Right cardiac atrium (tissue), 5 donors: ENCODE results near the gene PKNOX2. TPM values are rescaled to one million over a fixed set of nuclear protein-coding genes. Genes with fewer than 3 reads are reported as not detected.

Source experiments
- ATAC-seq, 2 donors: fragments of 200-7000 bp; cut with Tn5 transposase; one replicate each; pipeline versions ENCODE4 v1.8.0 to v1.9.1; 2020; ENCODE audit warnings: moderate library complexity in 2 of 2, mild to moderate bottlenecking in 1 of 2
- DNase-seq, 3 donors: peaks; one replicate each; pipeline ENCODE4 v3.0.0-alpha.2; 2020
- H3K27ac ChIP-seq: one replicate; pipeline ENCODE4 v1.5.1; 2013; ENCODE audit warnings: mild to moderate bottlenecking, low read length, control low read depth, moderate library complexity
- H3K27me3 ChIP-seq: one replicate; pipeline ENCODE4 v1.6.1; 2013; ENCODE audit not compliant: control insufficient read depth, insufficient read depth
- H3K4me1 ChIP-seq: one replicate; pipeline ENCODE4 v1.6.1; 2013; ENCODE audit warnings: low read length; ENCODE audit not compliant: control insufficient read depth, insufficient read depth
- H3K4me3 ChIP-seq: one replicate; pipeline ENCODE4 v1.5.1; 2013; ENCODE audit warnings: low read length, control low read depth
- H3K9me3 ChIP-seq: one replicate; pipeline ENCODE4 v1.6.1; 2013; ENCODE audit warnings: low read length; ENCODE audit not compliant: control insufficient read depth
- WGBS: extraction: QIAGEN DNeasy Blood & Tissue Kit; methylation state at CpG from one replicate; pipeline ENCODE4 v1.1.7; 2013; 5-methylcytosine and 5-hydroxymethylcytosine counted together
- intact Hi-C, 4 donors: fragments of 100-400 bp; cut with DNase I; formaldehyde crosslinking; loops; one replicate each; pipeline versions ENCODE4 v1.11.0 to v1.14.0; 2022 to 2023
- polyA plus RNA-seq: library from polyadenylated mRNA; stranded (reverse); fragments of 200-250 nt; gene quantifications from one replicate; pipeline ENCODE4 v1.2.3, GENCODE V29; 2013
- total RNA-seq, 4 donors: library from RNA; stranded (reverse); fragmentation: NEBNext Ultra II Directional; extraction: Animal tissue kit (Norgen Biotek cat#: 25700); gene quantifications; one replicate each; pipeline ENCODE4 v1.2.1, GENCODE V29; 2021
- donor health status: healthy with polysubstance abuse.
- donor health status: DM: no; HTN: yes; CAD: no.
- donor health status: DM: no; HTN: no; CAD: no.
- donor health status: DM: no; HTN: yes; CAD: no; lungs with severe emphysema.
- donor health status: DM: yes; HTN: yes; CAD: no.

Gene PKNOX2
- total and polyA plus RNA-seq, 5 donors = 8.1 to 20.2 (median 17.6) TPM

DNA sequence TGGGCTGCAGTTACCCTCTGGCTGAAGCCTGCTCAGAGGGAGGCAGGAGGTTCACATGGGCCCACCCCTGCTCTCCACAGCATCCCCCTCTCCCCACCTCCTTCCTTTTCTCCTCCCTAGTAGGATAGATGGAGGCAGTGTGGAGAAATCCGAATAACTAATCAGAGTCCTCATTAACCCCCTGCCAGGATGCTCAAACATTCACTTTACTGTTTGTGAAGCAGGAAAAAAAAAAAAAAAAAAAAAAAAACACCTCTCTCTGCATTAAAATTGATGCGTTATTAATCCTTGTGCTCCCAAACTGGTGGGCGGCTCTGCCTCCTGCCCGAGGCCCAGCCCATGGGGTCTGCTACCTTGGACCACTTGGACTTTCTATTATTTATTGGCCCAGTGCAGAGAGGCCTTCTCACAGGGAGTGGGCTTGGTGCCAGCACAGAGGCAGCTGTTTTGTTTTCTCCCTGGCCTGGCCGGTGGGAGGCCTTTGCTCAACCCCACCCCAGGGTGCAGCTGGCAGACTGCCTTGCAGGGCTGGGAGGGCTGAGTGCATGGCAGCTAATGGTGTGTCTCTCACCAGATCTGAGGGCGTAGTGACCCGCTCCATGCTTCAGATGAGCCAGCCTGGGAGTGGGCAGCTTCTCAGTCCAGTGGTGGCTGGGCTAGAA is 150.7 kb downstream of the PKNOX2 start:
- Histone ChIP-seq H3K4me3 (no peak overlapping the region), H3K9me3 (no peaks in the 10 kb centered on the region), H3K4me1 (peaks cover 6% of the 10 kb centered on the region), H3K27me3 (no peaks in the 10 kb centered on the region), H3K27ac (no peak overlapping the region)
- DNase-seq = peak; percentile 78 to 87 (median 85)
- peak; percentile 49 to 65 for ATAC-seq
- intact Hi-C loops = no loop called here
- 49% methylated on average over 7 of the region's 7 CpGs for WGBS

DNA sequence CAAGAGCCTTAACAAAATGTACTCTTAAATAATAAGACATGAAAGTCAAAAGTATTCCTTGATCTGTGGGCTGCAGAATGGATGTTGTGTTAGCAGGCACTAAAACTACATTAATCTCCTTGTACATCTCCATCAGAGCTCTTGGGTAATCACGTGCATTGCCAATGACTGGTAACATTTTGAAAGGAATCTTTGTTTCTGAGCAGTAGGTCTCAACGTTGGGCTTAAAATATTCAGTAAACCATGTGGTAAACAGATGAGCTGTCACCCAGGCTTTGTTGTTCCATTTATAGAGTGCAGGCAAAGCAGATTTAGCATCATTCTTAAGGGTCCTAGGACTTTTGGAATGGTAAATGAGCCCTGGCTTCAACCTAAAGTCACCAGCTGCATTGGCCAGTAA is 152.9 kb downstream of the PKNOX2 start:
- ATAC-seq = no peak
- 86% methylated on average over 2 of the region's 2 CpGs for WGBS

DNA sequence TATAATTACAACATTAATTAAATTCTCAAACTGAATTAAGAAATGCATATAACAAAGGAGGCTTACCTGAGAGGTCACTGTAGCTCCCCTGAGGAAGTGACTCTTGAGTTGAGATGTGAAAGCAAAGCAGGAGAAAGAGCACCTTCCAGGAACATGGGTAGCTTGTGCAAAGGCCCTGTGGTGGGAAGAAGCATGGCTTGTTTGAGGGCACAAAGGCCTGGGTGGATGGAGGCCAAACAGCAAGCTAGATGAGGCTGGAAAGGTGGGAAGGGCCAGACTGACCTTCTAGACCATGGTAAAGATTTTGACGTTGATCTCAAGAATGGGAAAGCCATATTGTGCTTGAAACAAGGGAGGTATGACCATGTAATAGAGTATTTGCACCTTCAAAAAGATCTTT is 155.1 kb downstream of the PKNOX2 start:
- WGBS = 79% methylated on average over 1 of the region's 1 CpG
- intact Hi-C loops = no loop called here

More for the DNA sequence above, 152.9 kb downstream of the PKNOX2 start:
- Histone ChIP-seq H3K27me3 (no peaks in the 10 kb centered on the region), H3K9me3 (no peaks in the 10 kb centered on the region), H3K27ac (no peak overlapping the region), H3K4me3 (no peak overlapping the region), H3K4me1 (peaks cover 6% of the 10 kb centered on the region)
- intact Hi-C loops = no loop called here
- no peak for DNase-seq

DNA sequence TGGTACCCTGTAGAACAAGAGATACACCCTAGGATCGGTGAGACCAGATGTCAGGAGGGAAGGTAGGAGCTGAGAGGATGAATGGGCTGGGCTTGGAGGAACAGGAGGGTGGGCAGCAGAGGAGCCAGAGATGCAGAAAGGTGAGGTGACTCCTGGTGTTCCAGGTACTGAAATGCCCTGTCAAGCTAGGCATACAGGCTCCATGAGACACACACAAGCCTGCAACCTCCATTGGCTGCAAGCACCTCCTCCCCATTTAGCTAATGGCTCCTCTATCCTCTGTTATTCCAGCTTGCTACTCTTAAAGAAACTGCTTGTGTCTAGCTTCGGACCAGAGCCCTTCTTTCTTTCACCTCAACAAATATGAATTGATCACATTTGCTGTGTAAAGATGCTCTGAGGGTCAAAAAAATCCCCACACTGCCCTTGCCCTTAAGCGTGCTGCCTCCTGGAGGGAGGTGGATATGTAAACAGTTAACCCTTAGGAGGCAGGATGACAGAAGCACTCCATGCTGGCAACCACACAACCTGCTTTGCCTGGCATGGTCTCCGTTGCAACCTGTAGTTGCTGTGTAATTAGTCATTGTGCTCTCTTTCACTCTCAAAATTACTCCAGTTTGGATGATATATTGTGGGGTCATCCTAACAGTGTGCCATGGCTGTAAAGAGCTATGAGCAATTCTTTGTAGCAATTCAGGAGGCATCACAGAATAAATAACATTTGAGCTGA is 156.0 kb downstream of the PKNOX2 start:
- no peak overlapping the region for H3K27ac ChIP-seq
- peaks cover 4% of the 10 kb centered on the region for H3K4me1 ChIP-seq
- DNase-seq = no peak
- no peaks in the 10 kb centered on the region for H3K27me3 ChIP-seq
- H3K9me3 ChIP-seq = no peaks in the 10 kb centered on the region
- 80% methylated on average over 4 of the region's 4 CpGs for whole genome bisulfite sequencing
- no peak for ATAC-seq
- intact Hi-C loops = no loop called here
- H3K4me3 ChIP-seq = no peak overlapping the region

More for the DNA sequence above, 155.1 kb downstream of the PKNOX2 start:
- DNase-seq (no peak), ATAC-seq (no peak)
- H3K27ac ChIP-seq = no peak overlapping the region
- H3K4me1 ChIP-seq = peaks cover 6% of the 10 kb centered on the region
- no peaks in the 10 kb centered on the region for H3K27me3 ChIP-seq
- no peaks in the 10 kb centered on the region for H3K9me3 ChIP-seq
- H3K4me3 ChIP-seq = no peak overlapping the region

DNA sequence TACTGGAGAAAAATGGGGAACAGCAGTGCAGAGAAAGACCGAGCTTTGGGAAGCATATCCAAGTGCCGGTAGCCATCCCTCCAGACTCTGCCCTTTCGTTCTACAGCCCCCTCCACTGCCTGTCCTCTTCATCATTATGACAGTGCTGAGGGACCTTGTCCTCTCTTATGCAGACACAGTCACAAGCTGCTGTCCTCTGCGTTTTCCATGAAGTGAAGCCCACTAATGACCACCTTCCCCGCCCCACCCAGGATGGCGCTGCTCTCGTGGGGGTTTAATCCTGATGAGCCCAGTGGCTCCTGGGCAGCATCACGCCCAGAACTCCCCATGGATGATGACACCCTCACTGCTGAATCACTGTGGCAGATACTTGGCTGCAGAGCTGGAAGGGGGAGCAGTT is 157.7 kb downstream of the PKNOX2 start:
- 90% methylated on average over 8 of the region's 8 CpGs for WGBS
- Histone ChIP-seq H3K9me3 (no peaks in the 10 kb centered on the region), H3K4me1 (no peaks in the 10 kb centered on the region), H3K27me3 (no peaks in the 10 kb centered on the region), H3K4me3 (no peak overlapping the region), H3K27ac (no peak overlapping the region)
- DNase-seq (no peak), ATAC-seq (no peak)
- intact Hi-C loops = no loop called here

DNA sequence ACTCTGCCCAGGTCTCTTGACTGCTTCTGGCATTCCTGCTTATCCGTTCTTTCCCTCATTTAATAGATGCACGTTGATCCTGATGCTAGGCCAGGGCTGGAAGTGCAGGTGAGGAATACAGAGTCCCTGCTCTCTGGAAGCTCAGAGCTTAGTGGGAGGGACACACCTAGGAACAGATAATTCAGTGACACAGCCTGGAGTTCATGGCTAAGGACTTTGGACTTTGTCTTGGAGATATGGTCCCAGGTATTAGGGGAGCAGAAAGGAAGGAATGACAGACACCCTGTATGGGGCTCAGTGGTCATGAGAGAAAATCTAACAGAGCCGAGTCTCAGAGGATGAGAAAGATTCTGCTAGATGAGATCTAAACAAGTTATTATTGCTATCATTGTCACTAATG is 160.6 kb downstream of the PKNOX2 start:
- H3K27me3 ChIP-seq = no peaks in the 10 kb centered on the region
- no peak for DNase-seq
- WGBS = 88% methylated on average over 3 of the region's 3 CpGs
- no peak overlapping the region for H3K4me3 ChIP-seq
- no peak overlapping the region for H3K27ac ChIP-seq
- H3K9me3 ChIP-seq = no peaks in the 10 kb centered on the region
- no peak for ATAC-seq
- intact Hi-C loops = no loop called here
- H3K4me1 ChIP-seq = no peaks in the 10 kb centered on the region

DNA sequence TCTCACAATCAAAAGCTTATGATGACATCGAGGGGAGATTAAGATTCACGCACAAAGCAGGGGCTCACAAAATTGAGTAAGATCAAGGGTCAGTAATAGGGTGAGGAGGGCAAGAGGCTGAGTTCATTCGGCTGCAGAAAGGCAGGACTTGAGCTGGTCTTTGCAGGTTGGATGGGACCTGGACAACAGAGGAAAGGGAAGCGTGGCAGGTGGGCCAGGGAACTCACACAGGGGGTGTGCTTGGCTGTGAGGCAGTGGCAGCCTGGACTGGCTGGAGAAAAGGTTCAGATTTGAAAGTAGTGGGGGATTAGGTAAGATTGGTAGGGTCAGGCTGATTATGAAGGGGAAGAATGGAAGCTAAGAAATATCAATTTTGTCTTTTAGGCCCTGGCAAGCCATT is 161.6 kb downstream of the PKNOX2 start:
- H3K27ac ChIP-seq = no peak overlapping the region
- ATAC-seq (no peak), DNase-seq (no peak)
- H3K27me3 ChIP-seq = no peaks in the 10 kb centered on the region
- no peak overlapping the region for H3K4me3 ChIP-seq
- H3K4me1 ChIP-seq = no peaks in the 10 kb centered on the region
- H3K9me3 ChIP-seq = no peaks in the 10 kb centered on the region
- intact Hi-C loops = no loop called here
- WGBS = 95% methylated on average over 4 of the region's 4 CpGs

DNA sequence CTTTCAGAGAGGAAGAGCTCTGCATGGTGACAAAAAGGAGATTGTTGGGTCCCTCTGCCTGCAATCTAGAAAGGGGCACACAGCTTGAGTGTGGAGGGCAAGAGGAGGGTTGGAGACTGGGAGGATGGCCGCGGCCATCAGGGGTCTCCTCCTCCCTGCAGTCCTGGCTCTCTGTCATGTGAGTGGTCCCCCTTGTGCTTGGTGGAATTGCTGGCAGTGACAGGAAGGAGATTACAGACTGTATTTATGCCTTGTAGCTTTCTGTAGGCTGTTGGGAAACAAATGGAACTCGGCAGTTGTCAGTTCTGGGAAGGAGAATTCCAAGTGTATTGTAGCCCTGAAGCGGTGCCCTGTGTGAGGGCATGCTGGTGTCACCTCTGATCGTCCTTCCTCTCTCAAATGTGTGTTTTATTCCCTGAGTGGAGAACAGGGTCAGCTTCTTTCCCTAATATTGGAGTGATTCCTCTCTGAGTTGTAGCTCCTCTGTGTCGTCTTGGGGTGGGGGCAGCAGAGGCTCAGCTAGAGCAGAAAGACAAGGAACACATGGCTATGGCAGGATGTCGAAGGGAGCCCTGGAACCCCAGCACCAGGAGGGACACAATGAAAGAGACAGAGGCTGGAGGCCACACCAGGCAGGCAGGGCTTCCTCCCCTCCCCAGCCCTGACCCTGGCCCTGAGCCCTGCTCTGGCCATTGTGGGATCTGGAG is 163.1 kb downstream of the PKNOX2 start:
- intact Hi-C loops = no loop called here
- no peak for ATAC-seq
- no peak for DNase-seq
- H3K4me3 ChIP-seq = no peak overlapping the region
- H3K4me1 ChIP-seq = no peaks in the 10 kb centered on the region
- no peaks in the 10 kb centered on the region for H3K9me3 ChIP-seq
- 61% methylated on average over 7 of the region's 7 CpGs for WGBS
- no peaks in the 10 kb centered on the region for H3K27me3 ChIP-seq
- H3K27ac ChIP-seq = no peak overlapping the region

DNA sequence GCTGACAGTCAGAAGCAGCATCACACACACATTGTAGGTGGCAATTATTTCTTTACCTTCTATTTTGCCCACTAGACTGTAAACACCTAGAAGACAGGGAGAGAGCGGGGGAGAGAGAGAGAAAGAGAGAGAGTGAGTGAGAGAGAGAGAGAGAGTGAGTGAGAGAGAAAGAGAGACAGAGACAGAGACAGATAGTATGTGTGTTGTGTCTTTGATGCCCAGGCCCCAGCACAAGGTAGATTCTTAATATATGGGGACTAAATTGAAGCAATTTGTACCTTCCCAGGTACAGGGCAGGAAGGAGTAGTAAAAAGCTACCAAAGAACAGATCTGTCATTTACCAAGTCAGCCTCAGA is 163.7 kb downstream of the PKNOX2 start:
- Histone ChIP-seq H3K27ac (no peak overlapping the region), H3K9me3 (no peaks in the 10 kb centered on the region), H3K4me1 (no peaks in the 10 kb centered on the region), H3K4me3 (no peak overlapping the region), H3K27me3 (no peaks in the 10 kb centered on the region)
- intact Hi-C loops = no loop called here
- 100% methylated on average over 1 of the region's 1 CpG for WGBS
- no peak for DNase-seq
- ATAC-seq = no peak

DNA sequence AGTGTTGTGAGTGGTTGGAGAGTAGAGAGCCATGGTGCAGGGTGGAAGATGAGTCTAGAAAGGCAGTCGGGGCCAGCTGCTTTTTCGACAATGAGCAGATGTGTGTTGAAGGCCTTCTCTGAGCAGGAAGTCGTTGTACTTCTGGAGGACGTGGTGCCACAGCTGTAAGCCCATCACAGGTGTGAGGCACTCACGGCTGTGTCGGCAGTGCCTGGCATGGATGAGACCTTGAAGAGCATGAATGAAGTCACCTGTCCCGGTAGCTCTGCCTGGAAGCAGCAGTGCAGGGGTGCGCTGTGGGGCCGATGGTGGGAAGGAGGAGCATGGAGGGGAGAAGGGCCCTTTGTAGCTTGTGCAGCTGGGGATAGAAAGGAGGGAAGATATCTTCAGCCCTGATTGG is 165.2 kb downstream of the PKNOX2 start:
- 65% methylated on average over 9 of the region's 9 CpGs for WGBS

More for the DNA sequence above, 165.2 kb downstream of the PKNOX2 start:
- Histone ChIP-seq H3K27me3 (no peaks in the 10 kb centered on the region), H3K4me3 (no peak overlapping the region), H3K27ac (no peak overlapping the region), H3K9me3 (no peaks in the 10 kb centered on the region), H3K4me1 (no peaks in the 10 kb centered on the region)
- DNase-seq (no peak), ATAC-seq (no peak)
- intact Hi-C loops = no loop called here
